T-helper 22 cell (primary cell): Measurements from ENCODE around the gene ISLR2.
"Not testable (repeated sequence)": the region's sequence is repeated elsewhere in the genome, so short reads cannot be mapped to it uniquely, and the experiment has no call there.

Experiments
- DNase-seq: peaks from one replicate; pipeline ENCODE4 v3.0.0-alpha.2; 2020; ENCODE audit warnings: low read depth

Gene ISLR2

GRCh38 chr15:74157868-74158827, 27.8 kb downstream of the ISLR2 start:
- DNase-seq = no peak

DNA sequence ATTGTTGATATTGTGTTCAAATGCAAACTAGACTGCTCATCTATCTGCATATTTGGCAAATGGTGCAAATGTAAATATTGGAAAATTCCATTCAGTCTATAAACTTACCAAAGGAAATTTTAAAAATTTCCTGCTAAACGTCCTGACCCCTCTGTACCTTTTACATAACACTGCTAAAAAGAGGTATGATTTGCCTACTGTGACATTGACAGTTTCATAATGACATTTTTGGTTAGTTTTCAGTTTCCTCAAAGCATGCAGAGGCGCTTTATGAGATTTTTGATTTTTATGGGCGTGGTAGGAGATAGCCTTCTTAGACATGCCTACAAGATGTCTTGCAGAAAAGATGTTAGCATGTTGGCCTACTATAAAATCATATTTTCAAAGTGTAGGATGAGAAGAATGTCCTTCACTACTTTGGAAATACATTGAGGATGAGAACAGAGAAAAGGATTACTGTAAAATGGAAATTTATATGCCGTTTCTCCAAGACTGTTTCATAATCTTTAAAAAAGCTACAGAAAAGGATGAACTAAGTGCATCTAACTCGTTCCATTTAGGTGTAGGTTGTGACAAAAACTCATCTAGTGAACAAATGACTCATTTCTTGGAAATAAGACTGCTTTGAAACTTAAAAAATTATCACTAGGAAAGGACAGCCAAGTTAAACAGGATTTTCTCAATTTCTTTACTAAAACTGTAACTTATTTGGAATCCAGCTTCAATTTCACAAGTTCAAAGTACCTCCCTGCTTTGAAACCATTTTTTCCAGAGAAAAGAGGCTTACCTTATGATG, 28.7 kb downstream of the ISLR2 start:
- no peak for DNase-seq

GRCh38 chr15:74159773-74160172, 29.4 kb downstream of the ISLR2 start:
- DNase-seq = no peak

GRCh38 chr15:74160390-74160789, 30.0 kb downstream of the ISLR2 start:
- DNase-seq = not testable (repeated sequence)

- DNase-seq = not testable (repeated sequence)
Measured at GRCh38 chr15:74162195-74162536, 31.8 kb downstream of the ISLR2 start.

- DNase-seq = no peak
Measured at GRCh38 chr15:74165461-74165860, 35.1 kb downstream of the ISLR2 start.

GRCh38 chr15:74167891-74168331, 37.5 kb downstream of the ISLR2 start:
- no peak for DNase-seq

- DNase-seq = no peak
Measured at GRCh38 chr15:74168711-74169126, 38.3 kb downstream of the ISLR2 start.

GRCh38 chr15:74170071-74170844, 39.9 kb downstream of the ISLR2 start:
- no peak for DNase-seq

DNA sequence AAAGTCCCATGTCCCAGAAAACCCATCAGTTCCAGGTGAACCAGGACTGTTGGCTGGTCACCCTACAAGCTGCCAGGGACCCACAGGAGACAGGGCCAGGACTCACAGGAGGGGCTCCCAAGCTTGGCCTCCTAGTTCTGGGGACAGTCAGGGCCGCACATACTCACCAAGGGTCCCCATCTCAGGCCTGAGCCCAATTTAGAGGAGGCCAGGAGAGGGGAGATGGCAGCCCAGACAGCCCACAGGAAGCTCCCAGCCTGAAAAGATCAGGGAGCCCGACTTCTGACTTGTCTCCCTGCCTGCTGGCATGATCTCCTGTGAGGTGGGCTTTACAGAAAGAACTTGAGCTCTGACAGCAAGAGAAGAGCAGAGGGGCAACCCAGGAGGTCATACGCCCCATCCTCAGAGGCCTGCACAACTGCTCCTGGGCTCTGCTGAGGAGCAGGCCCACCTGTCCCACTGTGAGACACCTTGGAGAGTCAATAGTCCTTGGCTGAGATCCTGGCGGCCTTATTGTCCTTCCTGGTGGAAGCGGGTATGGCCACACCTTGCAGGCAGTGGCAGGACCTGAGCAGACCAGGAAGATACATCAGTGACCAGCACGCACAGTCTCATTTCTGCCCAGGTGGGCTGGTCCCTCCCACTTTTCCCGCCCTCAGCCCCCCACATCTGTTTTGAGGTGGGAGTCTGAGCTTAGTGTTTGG, 40.6 kb downstream of the ISLR2 start:
- DNase-seq = no peak

GRCh38 chr15:74171965-74172541, 41.7 kb downstream of the ISLR2 start:
- no peak for DNase-seq

- no peak for DNase-seq
Measured at GRCh38 chr15:74172701-74173379, 42.5 kb downstream of the ISLR2 start.

- no peak for DNase-seq
Measured at GRCh38 chr15:74173380-74174218, 43.2 kb downstream of the ISLR2 start, which contains the start of gene ISLR. Gene ISLR, plus strand, starts transcription at chr15:74173710. Its CDS starts 1,149 bp downstream, at chr15:74174859.

DNA sequence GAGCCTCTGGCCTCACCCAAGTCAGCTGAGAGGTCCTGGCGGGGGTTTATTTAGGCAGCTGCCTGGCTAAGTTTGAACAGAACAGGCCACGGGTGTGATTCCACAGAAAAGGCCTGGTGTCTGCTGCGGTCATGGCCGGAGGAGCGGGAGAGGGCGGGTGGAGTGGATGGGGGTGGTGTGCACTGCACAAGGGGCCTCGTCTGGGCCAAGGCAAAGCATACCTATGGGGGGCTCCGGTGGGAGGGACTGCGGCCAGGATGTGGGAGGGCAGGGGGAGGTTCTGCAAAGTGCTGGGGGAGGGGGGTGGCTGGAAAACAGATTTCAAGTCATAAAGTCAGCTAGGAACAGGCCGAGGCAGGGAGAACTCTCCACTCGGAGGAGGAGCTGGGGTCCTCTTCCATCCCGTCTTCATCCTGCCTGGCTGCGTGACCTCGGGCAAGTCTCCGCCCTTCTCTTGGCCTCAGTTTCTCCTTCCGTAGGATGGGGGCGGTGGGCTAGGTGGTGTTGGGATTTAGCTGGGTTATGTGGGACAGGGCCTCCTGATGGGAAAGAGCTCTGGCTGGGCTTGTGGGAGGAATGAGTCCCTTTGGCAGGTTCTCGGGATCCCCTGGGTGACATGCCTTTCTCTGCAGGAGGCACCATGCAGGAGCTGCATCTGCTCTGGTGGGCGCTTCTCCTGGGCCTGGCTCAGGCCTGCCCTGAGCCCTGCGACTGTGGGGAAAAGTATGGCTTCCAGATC, 44.0 kb downstream of the ISLR2 start:
- DNase-seq = no peak

DNA sequence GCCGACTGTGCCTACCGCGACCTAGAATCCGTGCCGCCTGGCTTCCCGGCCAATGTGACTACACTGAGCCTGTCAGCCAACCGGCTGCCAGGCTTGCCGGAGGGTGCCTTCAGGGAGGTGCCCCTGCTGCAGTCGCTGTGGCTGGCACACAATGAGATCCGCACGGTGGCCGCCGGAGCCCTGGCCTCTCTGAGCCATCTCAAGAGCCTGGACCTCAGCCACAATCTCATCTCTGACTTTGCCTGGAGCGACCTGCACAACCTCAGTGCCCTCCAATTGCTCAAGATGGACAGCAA, 44.5 kb downstream of the ISLR2 start:
- no peak for DNase-seq

DNA sequence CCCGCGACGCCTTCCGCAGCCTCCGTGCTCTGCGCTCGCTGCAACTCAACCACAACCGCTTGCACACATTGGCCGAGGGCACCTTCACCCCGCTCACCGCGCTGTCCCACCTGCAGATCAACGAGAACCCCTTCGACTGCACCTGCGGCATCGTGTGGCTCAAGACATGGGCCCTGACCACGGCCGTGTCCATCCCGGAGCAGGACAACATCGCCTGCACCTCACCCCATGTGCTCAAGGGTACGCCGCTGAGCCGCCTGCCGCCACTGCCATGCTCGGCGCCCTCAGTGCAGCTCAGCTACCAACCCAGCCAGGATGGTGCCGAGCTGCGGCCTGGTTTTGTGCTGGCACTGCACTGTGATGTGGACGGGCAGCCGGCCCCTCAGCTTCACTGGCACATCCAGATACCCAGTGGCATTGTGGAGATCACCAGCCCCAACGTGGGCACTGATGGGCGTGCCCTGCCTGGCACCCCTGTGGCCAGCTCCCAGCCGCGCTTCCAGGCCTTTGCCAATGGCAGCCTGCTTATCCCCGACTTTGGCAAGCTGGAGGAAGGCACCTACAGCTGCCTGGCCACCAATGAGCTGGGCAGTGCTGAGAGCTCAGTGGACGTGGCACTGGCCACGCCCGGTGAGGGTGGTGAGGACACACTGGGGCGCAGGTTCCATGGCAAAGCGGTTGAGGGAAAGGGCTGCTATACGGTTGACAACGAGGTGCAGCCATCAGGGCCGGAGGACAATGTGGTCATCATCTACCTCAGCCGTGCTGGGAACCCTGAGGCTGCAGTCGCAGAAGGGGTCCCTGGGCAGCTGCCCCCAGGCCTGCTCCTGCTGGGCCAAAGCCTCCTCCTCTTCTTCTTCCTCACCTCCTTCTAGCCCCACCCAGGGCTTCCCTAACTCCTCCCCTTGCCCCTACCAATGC, 45.1 kb downstream of the ISLR2 start:
- DNase-seq = no peak

- no peak for DNase-seq
Measured at GRCh38 chr15:74176262-74177214, 46.2 kb downstream of the ISLR2 start.
